ENCODE data around the gene DAB2IP. TPM values are rescaled to one million over a fixed set of nuclear protein-coding genes. Genes with fewer than 3 reads are reported as not detected.

DAB2IP gene
- total and polyA plus RNA-seq, 8 donors = 17.5 to 303 (median 45.6) TPM

DNA sequence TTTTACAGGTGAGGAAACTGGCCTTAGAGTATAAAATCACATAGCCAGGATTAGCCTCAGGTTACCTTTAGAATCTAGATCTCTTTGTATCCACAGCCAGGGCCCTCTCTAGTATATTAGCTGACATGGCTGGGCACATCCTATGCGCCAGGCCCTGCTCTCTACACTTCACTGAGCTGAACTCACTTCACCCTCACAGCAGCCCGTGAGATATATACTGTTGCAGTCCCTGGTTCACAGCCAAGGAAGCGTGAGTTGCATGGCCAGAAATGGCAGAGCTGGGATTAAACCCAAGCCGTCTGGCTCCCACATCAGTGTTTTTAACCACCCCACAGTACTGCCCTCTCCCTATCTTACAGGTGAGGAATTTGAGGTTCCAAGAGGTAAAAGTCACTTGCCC is 58.4 kb downstream of the DAB2IP start:
- peaks cover 0 to 51% (median 27%) of the 10 kb centered on the region in 4 donors for H3K4me1 ChIP-seq
- no peak for DNase-seq
- TF ChIP-seq EP300 (IDR thresholded peaks at IDR 0.05) (no peak), POLR2A (IDR thresholded peaks at IDR 0.05) (no peak), POLR2AphosphoS5 (IDR thresholded peaks at IDR 0.05) (no peak)
- TF ChIP-seq, protein P1, sequence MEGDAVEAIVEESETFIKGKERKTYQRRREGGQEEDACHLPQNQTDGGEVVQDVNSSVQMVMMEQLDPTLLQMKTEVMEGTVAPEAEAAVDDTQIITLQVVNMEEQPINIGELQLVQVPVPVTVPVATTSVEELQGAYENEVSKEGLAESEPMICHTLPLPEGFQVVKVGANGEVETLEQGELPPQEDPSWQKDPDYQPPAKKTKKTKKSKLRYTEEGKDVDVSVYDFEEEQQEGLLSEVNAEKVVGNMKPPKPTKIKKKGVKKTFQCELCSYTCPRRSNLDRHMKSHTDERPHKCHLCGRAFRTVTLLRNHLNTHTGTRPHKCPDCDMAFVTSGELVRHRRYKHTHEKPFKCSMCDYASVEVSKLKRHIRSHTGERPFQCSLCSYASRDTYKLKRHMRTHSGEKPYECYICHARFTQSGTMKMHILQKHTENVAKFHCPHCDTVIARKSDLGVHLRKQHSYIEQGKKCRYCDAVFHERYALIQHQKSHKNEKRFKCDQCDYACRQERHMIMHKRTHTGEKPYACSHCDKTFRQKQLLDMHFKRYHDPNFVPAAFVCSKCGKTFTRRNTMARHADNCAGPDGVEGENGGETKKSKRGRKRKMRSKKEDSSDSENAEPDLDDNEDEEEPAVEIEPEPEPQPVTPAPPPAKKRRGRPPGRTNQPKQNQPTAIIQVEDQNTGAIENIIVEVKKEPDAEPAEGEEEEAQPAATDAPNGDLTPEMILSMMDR (IDR thresholded peaks at IDR 0.05) = no peak
- no peaks in the 10 kb centered on the region for H3K27me3 ChIP-seq
- intact Hi-C loops (cut with DNase I; ENCODE audit: low total_unique reads) = no loop called here
- peak overlapping the region in 2 of 5 donors; percentile 43 to 54 for H3K27ac ChIP-seq
- no peaks in the 10 kb centered on the region for H3K9me3 ChIP-seq
- H3K36me3 ChIP-seq = no peaks in the 10 kb centered on the region
- 44 to 56% (median 51%) methylated on average over 4 of the region's 4 CpGs for WGBS, 5 donors
- no peak overlapping the region for H3K4me3 ChIP-seq

DNA sequence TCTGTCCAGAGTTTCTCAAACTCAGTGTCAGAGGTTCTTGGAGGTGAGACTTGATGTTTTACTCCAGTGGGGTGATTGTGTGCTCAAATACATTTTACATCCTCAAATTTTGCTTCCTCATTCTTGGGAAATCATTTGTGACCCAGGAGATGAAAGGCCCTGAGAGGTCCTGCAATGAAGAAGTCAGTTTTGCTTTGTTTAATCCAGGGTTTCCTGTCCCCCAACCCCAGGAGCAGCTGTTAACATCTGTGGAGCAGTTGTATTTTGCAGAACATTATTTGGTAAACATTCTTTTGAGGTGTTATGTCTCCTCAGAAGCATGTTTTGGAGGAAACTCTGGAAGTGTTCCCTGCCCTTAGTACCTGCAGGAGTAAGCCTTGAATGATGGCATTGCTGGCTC is 59.8 kb downstream of the DAB2IP start:
- intact Hi-C loops (cut with DNase I; ENCODE audit: low total_unique reads) = no loop called here
- H3K27ac ChIP-seq = peak overlapping the region in 3 of 5 donors; percentile 18 to 54 (median 43)

DNA sequence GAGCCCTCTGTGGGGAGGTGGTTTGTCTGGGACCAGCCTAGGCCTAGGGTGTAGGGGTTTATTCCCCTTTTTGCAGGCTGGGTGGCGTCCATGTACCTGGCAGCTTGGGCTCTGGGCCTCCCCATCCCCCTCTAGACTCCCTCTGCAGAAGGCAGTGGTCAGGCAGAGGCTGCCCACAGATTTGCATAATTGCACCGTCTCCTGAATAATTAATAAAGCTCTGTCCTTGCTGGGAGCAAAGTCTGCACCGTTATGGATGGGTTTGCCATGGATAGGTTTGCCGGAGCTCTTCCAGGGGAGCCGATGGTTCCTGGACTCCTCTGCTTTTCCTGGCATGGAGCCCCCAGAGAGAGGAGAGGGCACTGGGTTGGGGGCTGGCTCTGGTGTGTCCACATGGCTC is 60.4 kb downstream of the DAB2IP start:
- WGBS, 5 donors = 76 to 95% (median 87%) methylated on average over 4 to 5 of the region's 5 CpGs
- DNase-seq = no peak
- intact Hi-C loops (cut with DNase I; ENCODE audit: low total_unique reads) = no loop called here
- H3K4me1 ChIP-seq = peaks cover 0 to 68% (median 36%) of the 10 kb centered on the region in 4 donors
- TF ChIP-seq POLR2AphosphoS5 (IDR thresholded peaks at IDR 0.05) = no peak
- H3K36me3 ChIP-seq = no peaks in the 10 kb centered on the region
- H3K4me3 ChIP-seq = no peak overlapping the region
- H3K27ac ChIP-seq = no peak overlapping the region
- H3K27me3 ChIP-seq = no peaks in the 10 kb centered on the region
- no peaks in the 10 kb centered on the region for H3K9me3 ChIP-seq

More for the DNA sequence above, 59.8 kb downstream of the DAB2IP start:
- TF ChIP-seq, protein P1 (IDR thresholded peaks at IDR 0.05) = no peak
- TF ChIP-seq POLR2AphosphoS5 (IDR thresholded peaks at IDR 0.05) (no peak), EP300 (IDR thresholded peaks at IDR 0.05) (no peak), POLR2A (IDR thresholded peaks at IDR 0.05) (no peak)
- H3K27me3 ChIP-seq = no peaks in the 10 kb centered on the region
- no peaks in the 10 kb centered on the region for H3K36me3 ChIP-seq
- H3K4me1 ChIP-seq = peaks cover 0 to 63% (median 32%) of the 10 kb centered on the region in 4 donors
- DNase-seq = no peak
- H3K9me3 ChIP-seq = no peaks in the 10 kb centered on the region
- H3K4me3 ChIP-seq = no peak overlapping the region

DNA sequence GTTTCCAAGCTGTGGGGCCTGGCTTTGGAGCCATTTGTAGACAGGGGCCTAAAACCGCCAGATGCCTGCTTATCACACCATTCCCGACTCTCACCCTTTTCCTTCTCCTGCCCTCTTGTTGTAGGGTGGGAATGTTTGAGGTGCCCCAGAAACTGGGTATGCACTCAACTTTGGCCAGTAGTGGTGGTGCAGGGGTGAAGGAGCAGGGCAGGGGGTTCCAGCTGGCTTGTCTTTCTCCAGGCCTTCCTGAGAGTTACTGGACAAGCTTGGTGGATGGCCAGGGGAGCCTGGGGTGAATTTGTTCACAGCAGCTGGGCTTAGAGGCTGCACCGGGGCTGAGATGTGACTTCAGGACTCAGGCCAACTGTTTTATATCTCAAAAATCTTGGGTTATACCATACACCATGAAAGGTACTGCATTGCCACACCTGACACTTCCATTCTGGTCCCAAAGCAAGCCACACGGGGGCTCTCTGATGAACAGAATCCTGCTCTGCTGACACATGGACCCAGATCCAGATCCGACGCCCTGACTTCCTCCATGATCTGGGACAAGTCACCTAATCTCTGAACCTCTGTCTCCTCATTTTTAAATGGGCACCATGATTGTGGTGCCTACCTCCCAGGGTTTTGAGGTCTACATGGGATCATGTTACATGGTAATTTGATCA is 62.1 kb downstream of the DAB2IP start:
- TF ChIP-seq, protein P1 (IDR thresholded peaks at IDR 0.05) = no peak
- TF ChIP-seq POLR2AphosphoS5 (IDR thresholded peaks at IDR 0.05) = no peak
- intact Hi-C loops (cut with DNase I; ENCODE audit: low total_unique reads) = no loop called here
- Histone ChIP-seq H3K27ac (no peak overlapping the region), H3K27me3 (no peaks in the 10 kb centered on the region), H3K4me1 (peaks cover 0 to 70% (median 37%) of the 10 kb centered on the region in 4 donors), H3K9me3 (no peaks in the 10 kb centered on the region), H3K4me3 (no peak overlapping the region), H3K36me3 (no peaks in the 10 kb centered on the region)
- WGBS, 5 donors = 78 to 86% (median 85%) methylated on average over 6 of the region's 6 CpGs
- DNase-seq = no peak

DNA sequence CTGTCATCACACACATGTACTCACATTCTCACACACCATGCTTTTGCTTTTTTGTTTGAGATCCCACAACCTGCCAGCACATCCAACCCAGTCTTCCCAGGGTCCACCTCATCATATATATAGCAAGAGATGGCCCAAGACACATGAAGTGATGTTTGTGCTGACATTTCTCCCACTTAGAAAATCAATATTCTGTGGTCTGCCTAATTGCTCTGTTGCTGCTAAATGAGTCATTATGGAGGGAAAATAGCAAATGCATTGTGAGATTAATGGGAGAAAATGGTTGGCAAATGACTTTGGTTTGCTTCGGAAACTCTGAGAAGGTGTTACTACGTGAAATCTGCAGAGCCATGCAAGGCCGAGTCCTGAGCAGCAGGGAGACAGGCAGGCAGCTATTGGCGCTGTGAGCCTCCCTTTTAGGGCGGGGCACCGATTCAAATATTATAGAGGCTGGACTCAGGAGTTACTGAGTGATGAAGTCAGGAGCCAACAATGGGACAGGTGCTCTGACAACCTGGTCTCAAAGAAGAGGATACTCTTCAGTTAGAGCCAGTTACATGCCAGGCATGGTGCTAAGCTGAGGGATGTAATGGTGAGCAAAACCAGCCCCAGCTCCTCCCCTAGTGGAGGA is 62.8 kb downstream of the DAB2IP start:
- Histone ChIP-seq H3K36me3 (no peaks in the 10 kb centered on the region), H3K27me3 (no peaks in the 10 kb centered on the region), H3K4me3 (no peak overlapping the region), H3K9me3 (no peaks in the 10 kb centered on the region), H3K4me1 (peaks cover 0 to 65% (median 35%) of the 10 kb centered on the region in 4 donors), H3K27ac (no peak overlapping the region)
- intact Hi-C loops (cut with DNase I; ENCODE audit: low total_unique reads) = no loop called here
- TF ChIP-seq, protein P1 (IDR thresholded peaks at IDR 0.05) = no peak
- TF ChIP-seq EP300 (IDR thresholded peaks at IDR 0.05) (no peak), POLR2AphosphoS5 (IDR thresholded peaks at IDR 0.05) (no peak), POLR2A (IDR thresholded peaks at IDR 0.05) (no peak)
- no peak for DNase-seq
- 83 to 94% (median 89%) methylated on average over 6 of the region's 6 CpGs for WGBS, 5 donors

Data from stomach (tissue), 9 donors.